H1 (cell line): ENCODE data around the gene CNTN5. TPM values are rescaled to one million over a fixed set of nuclear protein-coding genes. Genes with fewer than 3 reads are reported as not detected.

Source experiments
- CEBPB ChIP-seq: IDR thresholded peaks from 2 replicates; pipeline ENCODE4 v1.6.1; 2012; ENCODE audit warnings: low read depth, low read length
- CHD1 ChIP-seq: IDR thresholded peaks from 2 replicates; pipeline ENCODE4 v1.6.1; 2012; ENCODE audit warnings: low read depth, low read length, improper control_type of control experiment
- EGR1 ChIP-seq: IDR thresholded peaks from 2 replicates; pipeline ENCODE4 v1.6.1; 2011; ENCODE audit warnings: low read depth, low read length, borderline replicate concordance
- PHF8 ChIP-seq: fragments of 200-600 bp; sonication (generic); conservative IDR thresholded peaks from 2 replicates; pipeline ENCODE4 v1.7.1; 2012; ENCODE audit warnings: low read depth, mild to moderate bottlenecking, inconsistent platforms, low read length, moderate library complexity
- RXRA ChIP-seq: IDR thresholded peaks from 2 replicates; pipeline ENCODE4 v1.6.1; 2011; ENCODE audit warnings: low read depth, mild to moderate bottlenecking, low read length, moderate library complexity; ENCODE audit not compliant: insufficient read depth
- SIRT6 ChIP-seq: IDR thresholded peaks from one replicate; pipeline ENCODE4 v1.7.1; 2012; ENCODE audit warnings: low read length, inconsistent platforms
- SUZ12 ChIP-seq: fragments of 200-600 bp; sonication (generic); IDR thresholded peaks from 2 replicates; pipeline ENCODE4 v1.6.1; 2012; ENCODE audit warnings: mild to moderate bottlenecking, inconsistent platforms, low read length, moderate library complexity, mixed read lengths
- TEAD4 ChIP-seq: IDR thresholded peaks from 2 replicates; pipeline ENCODE4 v1.6.1; 2012; ENCODE audit warnings: low read depth, low read length, inconsistent platforms, mixed read lengths
- polyA plus RNA-seq, 7 experiments: library from polyadenylated mRNA; depleted of rRNA in 3 of 7; stranded (reverse) in 5 of 7; unstranded in 2 of 7; fragments of >200 nt in 5 of 7; fragments of 200-250 nt in 2 of 7; gene quantifications; 1 replicate in 5 of 7; 2 replicates in 1 of 7; 4 replicates in 1 of 7; pipeline versions ENCODE4 v1.2.1 to v1.2.3, GENCODE V29; 2011 to 2013; ENCODE audit warnings: missing spikeins in 2 of 7, mixed read lengths in 2 of 7
- total RNA-seq: library from RNA; stranded (reverse); fragmentation: NEBNext Ultra II Directional; extraction: Animal tissue kit (Norgen Biotek cat#: 25700); gene quantifications from 2 replicates; pipeline ENCODE4 v1.2.1, GENCODE V29; 2021
- TF ChIP-seq, protein P1 (sequence below): fragments of 300-600 bp; sonication (generic); IDR thresholded peaks from 2 replicates; pipeline ENCODE4 v1.7.1; 2012; ENCODE audit warnings: low read length, moderate library complexity, mild to moderate bottlenecking, inconsistent platforms; ENCODE audit not compliant: insufficient replicate concordance
- TF ChIP-seq, protein P2 (sequence below): IDR thresholded peaks from 2 replicates; pipeline ENCODE4 v1.6.1; 2012; ENCODE audit warnings: low read length, inconsistent platforms

Gene CNTN5
- total and polyA plus RNA-seq, 2 of the 8 experiments (the other 6 are each of a cell fraction or from before 2014, with no cell fraction given), result not detected

DNA sequence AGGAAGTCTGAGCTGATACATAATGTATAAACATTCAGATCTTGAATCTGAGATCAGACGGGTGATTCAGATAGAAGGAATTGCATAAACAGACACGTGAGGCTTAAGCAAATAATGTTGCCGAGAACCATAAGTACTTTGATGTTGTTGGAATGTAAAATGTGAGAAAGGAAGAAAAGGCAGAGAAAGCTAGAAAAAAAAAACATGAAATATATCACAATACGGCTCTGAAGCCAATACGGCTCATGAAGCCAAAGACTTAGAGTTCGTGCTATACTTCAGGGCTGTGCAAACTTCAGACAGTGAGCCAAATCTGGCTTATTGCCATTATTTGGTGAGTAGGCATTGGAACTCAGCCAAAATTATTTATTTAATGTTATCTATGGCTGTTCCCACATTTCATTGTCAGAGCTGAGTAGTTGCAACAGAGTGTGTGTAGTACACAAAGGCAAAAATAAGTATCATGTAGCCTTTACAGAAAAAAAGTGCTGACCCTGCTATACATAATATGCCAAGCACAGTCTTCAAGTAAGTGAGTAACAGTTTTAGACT, 673.3 kb downstream of the CNTN5 start (continued):
- TF ChIP-seq, protein P1, sequence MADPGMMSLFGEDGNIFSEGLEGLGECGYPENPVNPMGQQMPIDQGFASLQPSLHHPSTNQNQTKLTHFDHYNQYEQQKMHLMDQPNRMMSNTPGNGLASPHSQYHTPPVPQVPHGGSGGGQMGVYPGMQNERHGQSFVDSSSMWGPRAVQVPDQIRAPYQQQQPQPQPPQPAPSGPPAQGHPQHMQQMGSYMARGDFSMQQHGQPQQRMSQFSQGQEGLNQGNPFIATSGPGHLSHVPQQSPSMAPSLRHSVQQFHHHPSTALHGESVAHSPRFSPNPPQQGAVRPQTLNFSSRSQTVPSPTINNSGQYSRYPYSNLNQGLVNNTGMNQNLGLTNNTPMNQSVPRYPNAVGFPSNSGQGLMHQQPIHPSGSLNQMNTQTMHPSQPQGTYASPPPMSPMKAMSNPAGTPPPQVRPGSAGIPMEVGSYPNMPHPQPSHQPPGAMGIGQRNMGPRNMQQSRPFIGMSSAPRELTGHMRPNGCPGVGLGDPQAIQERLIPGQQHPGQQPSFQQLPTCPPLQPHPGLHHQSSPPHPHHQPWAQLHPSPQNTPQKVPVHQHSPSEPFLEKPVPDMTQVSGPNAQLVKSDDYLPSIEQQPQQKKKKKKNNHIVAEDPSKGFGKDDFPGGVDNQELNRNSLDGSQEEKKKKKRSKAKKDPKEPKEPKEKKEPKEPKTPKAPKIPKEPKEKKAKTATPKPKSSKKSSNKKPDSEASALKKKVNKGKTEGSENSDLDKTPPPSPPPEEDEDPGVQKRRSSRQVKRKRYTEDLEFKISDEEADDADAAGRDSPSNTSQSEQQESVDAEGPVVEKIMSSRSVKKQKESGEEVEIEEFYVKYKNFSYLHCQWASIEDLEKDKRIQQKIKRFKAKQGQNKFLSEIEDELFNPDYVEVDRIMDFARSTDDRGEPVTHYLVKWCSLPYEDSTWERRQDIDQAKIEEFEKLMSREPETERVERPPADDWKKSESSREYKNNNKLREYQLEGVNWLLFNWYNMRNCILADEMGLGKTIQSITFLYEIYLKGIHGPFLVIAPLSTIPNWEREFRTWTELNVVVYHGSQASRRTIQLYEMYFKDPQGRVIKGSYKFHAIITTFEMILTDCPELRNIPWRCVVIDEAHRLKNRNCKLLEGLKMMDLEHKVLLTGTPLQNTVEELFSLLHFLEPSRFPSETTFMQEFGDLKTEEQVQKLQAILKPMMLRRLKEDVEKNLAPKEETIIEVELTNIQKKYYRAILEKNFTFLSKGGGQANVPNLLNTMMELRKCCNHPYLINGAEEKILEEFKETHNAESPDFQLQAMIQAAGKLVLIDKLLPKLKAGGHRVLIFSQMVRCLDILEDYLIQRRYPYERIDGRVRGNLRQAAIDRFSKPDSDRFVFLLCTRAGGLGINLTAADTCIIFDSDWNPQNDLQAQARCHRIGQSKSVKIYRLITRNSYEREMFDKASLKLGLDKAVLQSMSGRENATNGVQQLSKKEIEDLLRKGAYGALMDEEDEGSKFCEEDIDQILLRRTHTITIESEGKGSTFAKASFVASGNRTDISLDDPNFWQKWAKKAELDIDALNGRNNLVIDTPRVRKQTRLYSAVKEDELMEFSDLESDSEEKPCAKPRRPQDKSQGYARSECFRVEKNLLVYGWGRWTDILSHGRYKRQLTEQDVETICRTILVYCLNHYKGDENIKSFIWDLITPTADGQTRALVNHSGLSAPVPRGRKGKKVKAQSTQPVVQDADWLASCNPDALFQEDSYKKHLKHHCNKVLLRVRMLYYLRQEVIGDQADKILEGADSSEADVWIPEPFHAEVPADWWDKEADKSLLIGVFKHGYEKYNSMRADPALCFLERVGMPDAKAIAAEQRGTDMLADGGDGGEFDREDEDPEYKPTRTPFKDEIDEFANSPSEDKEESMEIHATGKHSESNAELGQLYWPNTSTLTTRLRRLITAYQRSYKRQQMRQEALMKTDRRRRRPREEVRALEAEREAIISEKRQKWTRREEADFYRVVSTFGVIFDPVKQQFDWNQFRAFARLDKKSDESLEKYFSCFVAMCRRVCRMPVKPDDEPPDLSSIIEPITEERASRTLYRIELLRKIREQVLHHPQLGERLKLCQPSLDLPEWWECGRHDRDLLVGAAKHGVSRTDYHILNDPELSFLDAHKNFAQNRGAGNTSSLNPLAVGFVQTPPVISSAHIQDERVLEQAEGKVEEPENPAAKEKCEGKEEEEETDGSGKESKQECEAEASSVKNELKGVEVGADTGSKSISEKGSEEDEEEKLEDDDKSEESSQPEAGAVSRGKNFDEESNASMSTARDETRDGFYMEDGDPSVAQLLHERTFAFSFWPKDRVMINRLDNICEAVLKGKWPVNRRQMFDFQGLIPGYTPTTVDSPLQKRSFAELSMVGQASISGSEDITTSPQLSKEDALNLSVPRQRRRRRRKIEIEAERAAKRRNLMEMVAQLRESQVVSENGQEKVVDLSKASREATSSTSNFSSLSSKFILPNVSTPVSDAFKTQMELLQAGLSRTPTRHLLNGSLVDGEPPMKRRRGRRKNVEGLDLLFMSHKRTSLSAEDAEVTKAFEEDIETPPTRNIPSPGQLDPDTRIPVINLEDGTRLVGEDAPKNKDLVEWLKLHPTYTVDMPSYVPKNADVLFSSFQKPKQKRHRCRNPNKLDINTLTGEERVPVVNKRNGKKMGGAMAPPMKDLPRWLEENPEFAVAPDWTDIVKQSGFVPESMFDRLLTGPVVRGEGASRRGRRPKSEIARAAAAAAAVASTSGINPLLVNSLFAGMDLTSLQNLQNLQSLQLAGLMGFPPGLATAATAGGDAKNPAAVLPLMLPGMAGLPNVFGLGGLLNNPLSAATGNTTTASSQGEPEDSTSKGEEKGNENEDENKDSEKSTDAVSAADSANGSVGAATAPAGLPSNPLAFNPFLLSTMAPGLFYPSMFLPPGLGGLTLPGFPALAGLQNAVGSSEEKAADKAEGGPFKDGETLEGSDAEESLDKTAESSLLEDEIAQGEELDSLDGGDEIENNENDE, result no peak
- TF ChIP-seq EGR1 (no peak), SIRT6 (no peak), SUZ12 (no peak), CHD1 (no peak), RXRA (no peak), PHF8 (no peak), CEBPB (no peak), TEAD4 (no peak)
- TF ChIP-seq, protein P2, sequence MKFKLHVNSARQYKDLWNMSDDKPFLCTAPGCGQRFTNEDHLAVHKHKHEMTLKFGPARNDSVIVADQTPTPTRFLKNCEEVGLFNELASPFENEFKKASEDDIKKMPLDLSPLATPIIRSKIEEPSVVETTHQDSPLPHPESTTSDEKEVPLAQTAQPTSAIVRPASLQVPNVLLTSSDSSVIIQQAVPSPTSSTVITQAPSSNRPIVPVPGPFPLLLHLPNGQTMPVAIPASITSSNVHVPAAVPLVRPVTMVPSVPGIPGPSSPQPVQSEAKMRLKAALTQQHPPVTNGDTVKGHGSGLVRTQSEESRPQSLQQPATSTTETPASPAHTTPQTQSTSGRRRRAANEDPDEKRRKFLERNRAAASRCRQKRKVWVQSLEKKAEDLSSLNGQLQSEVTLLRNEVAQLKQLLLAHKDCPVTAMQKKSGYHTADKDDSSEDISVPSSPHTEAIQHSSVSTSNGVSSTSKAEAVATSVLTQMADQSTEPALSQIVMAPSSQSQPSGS, result no peak
